Smooth muscle cell (in vitro differentiated cells): ENCODE measurements around the gene TPST1. TPM values are rescaled to one million over a fixed set of nuclear protein-coding genes. Genes with fewer than 3 reads are reported as not detected.
"Not testable (repeated sequence)": the region's sequence is repeated elsewhere in the genome, so short reads cannot be mapped to it uniquely, and the experiment has no call there.

Experiments used
- DNase-seq: peaks from one replicate; lab custom pipeline; 2025; ENCODE audit not compliant: unreplicated experiment; lab: John Stamatoyannopoulos, UW
- H2AFZ ChIP-seq: fragments of 200-600 bp; sonication (generic); 2 replicates; pipeline ENCODE4 v1.6.0; 2016; ENCODE audit warnings: antibody characterized with exemption, low read depth, mild to moderate bottlenecking
- H3F3A ChIP-seq: fragments of 200-600 bp; sonication (generic); 2 replicates; pipeline ENCODE4 v1.6.0; 2017; ENCODE audit warnings: antibody characterized with exemption, low read depth
- H3K27ac ChIP-seq: fragments of 200-600 bp; sonication (generic); 2 replicates; pipeline ENCODE4 v1.5.1; 2016; ENCODE audit warnings: low read depth, mild to moderate bottlenecking
- H3K27me3 ChIP-seq: fragments of 200-600 bp; sonication (generic); 2 replicates; pipeline ENCODE4 v1.6.1; 2016; ENCODE audit warnings: low read depth, mild to moderate bottlenecking
- H3K36me3 ChIP-seq: fragments of 200-600 bp; sonication (generic); 2 replicates; pipeline ENCODE4 v1.5.1; 2016; ENCODE audit warnings: low read depth
- H3K4me1 ChIP-seq: fragments of 200-600 bp; sonication (generic); 2 replicates; pipeline ENCODE4 v1.5.1; 2016; ENCODE audit warnings: low read depth
- H3K4me2 ChIP-seq: fragments of 200-600 bp; sonication (generic); 2 replicates; pipeline ENCODE4 v1.6.0; 2016; ENCODE audit warnings: mild to moderate bottlenecking
- H3K4me3 ChIP-seq: fragments of 200-600 bp; sonication (generic); 2 replicates; pipeline ENCODE4 v1.5.1; 2016; ENCODE audit warnings: mild to moderate bottlenecking
- H3K79me2 ChIP-seq: fragments of 200-600 bp; sonication (generic); 2 replicates; pipeline ENCODE4 v1.6.0; 2016; ENCODE audit warnings: low read depth, mild to moderate bottlenecking
- H3K9ac ChIP-seq: fragments of 200-600 bp; sonication (generic); 2 replicates; pipeline ENCODE4 v1.6.0; 2016; ENCODE audit warnings: low read depth
- H3K9me3 ChIP-seq: fragments of 200-600 bp; sonication (generic); replicated peaks from 2 replicates; pipeline ENCODE4 v1.5.1; 2016; ENCODE audit warnings: low read depth
- H4K20me1 ChIP-seq: fragments of 200-600 bp; sonication (generic); 2 replicates; pipeline ENCODE4 v1.6.0; 2016; ENCODE audit warnings: low read depth
- CTCF ChIP-seq: fragments of 200-600 bp; sonication (generic); IDR thresholded peaks from 2 replicates; pipeline ENCODE4 v1.5.1; 2017; ENCODE audit warnings: borderline replicate concordance, mild to moderate bottlenecking, antibody characterized with exemption; ENCODE audit not compliant: insufficient read depth, poor library complexity, severe bottlenecking
- WGBS: methylation state at CpG from one replicate; pipeline ENCODE4 v1.1.7; 2016; ENCODE audit warnings: low lambda C conversion rate; 5-methylcytosine and 5-hydroxymethylcytosine counted together
- polyA plus RNA-seq: library from polyadenylated mRNA; unstranded; fragments of >200 nt; fragmentation: Nextera tagmentation; extraction: Ambion mirVana; gene quantifications from 2 replicates; pipeline ENCODE4 v1.2.1, GENCODE V29; 2016
- total RNA-seq: library from RNA; depleted of rRNA; stranded (reverse); fragments of >200 nt; gene quantifications from 2 replicates; pipeline ENCODE4 v1.2.3, GENCODE V29; 2014

TPST1 gene
- total and polyA plus RNA-seq, 2 experiments from 2014 or later, result 133 to 139 TPM

GRCh38 chr7:66221442-66221841, 16.3 kb downstream of the TPST1 start:
- no peak for TF ChIP-seq CTCF

DNA sequence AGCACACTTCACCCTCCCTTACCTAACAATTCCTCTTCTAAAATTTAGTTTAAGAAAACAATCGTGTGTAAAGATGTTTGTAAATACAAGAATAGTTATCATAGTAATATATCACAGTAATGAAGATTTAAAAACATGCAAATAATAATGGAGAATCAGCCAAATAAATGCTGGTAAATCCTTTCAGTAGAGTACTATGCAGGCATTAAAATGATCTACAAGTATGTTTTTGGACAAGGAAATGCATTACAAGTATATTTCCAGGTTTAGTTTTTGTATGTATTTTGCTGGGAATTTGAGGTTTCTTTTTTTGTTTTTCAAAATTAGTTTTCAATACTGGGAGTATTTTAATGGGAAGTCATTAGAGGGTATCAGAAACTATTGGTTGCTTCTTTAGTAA, 22.7 kb downstream of the TPST1 start:
- Histone ChIP-seq H3K27ac (no peak overlapping the region), H3K4me2 (no peak overlapping the region), H3K79me2 (peaks cover 100% of the 10 kb centered on the region), H2AFZ (no peak overlapping the region), H3K36me3 (no peaks in the 10 kb centered on the region), H3K9ac (no peak overlapping the region), H4K20me1 (peaks cover 74% of the 10 kb centered on the region), H3K9me3 (no peaks in the 10 kb centered on the region), H3K4me1 (no peaks in the 10 kb centered on the region), H3K4me3 (no peak overlapping the region), H3K27me3 (no peaks in the 10 kb centered on the region), H3F3A (peaks cover 14% of the 10 kb centered on the region)
- DNase-seq, result no peak
- TF ChIP-seq CTCF, result no peak
- 93% methylated on average over 1 of the region's 1 CpG for WGBS

More at GRCh38 chr7:66221442-66221841, 16.3 kb downstream of the TPST1 start:
- H3K27me3 ChIP-seq, result no peaks in the 10 kb centered on the region
- peaks cover 100% of the 10 kb centered on the region for H3K79me2 ChIP-seq
- H3K4me1 ChIP-seq, result no peaks in the 10 kb centered on the region
- no peaks in the 10 kb centered on the region for H3K9me3 ChIP-seq
- H3K4me2 ChIP-seq, result peak overlapping the region; percentile 21
- peaks cover 99% of the 10 kb centered on the region for H4K20me1 ChIP-seq
- WGBS, result 91% methylated on average over 3 of the region's 3 CpGs
- peaks cover 8% of the 10 kb centered on the region for H3F3A ChIP-seq
- no peaks in the 10 kb centered on the region for H3K36me3 ChIP-seq
- no peak overlapping the region for H2AFZ ChIP-seq
- DNase-seq, result no peak
- H3K27ac ChIP-seq, result peak overlapping the region; percentile 5
- no peak overlapping the region for H3K9ac ChIP-seq
- no peak overlapping the region for H3K4me3 ChIP-seq

DNA sequence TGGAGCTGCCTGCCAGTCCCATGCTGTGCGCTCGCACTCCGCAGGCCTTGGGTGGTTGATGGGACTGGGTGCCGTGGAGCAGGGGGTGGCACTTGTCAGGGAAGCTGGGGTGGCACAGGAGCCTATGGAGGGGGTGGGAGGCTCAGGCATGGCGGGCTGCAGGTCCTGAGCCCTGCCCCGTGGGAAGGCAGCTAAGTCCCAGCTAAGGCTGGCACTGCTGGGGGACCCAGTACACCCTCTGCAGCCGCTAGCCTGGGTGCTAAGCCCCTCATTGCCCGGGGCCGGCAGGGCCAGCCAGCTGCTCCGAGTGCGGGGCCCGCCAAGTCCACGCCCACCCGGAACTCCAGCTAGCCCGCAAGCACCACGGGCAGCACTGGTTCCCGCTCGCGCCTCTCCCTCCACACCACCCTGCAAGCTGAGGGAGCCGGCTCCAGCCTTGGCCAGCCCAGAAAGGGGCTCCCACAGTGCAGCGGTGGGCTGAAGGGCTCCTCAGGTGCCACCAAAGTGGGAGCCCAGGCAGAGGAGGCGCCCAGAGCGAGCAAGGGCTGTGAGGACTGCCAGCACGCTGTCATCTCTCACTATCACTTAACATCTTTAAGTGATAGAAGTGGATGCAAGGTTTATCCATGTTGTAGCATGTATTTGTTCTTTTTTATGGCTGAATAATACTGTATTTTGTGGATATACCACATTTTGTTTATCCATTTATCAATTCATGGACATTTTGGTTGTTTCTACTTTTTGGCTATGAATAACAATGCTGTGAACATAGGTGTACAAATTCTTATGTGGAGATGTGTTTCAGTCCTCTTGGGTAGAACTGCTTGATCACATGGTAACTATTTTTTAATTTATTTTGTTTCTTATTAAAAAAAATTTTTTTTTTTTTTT, 26.4 kb downstream of the TPST1 start:
- H3K27ac ChIP-seq, H3K36me3 ChIP-seq, H3K9me3 ChIP-seq, DNase-seq, H3K9ac ChIP-seq, H3K4me1 ChIP-seq, H3K27me3 ChIP-seq, H3K4me2 ChIP-seq, H3K4me3 ChIP-seq, H2AFZ ChIP-seq: not testable (repeated sequence)
- peaks cover 67% of the 10 kb centered on the region for H4K20me1 ChIP-seq
- H3K79me2 ChIP-seq, result peaks cover 99% of the 10 kb centered on the region
- H3F3A ChIP-seq, result peaks cover 19% of the 10 kb centered on the region
- over 99% methylated on average over 24 of the region's 24 CpGs for WGBS

GRCh38 chr7:66233638-66234037, 28.5 kb downstream of the TPST1 start:
- Histone ChIP-seq H3K36me3 (no peaks in the 10 kb centered on the region), H3K4me1 (peaks cover 27% of the 10 kb centered on the region), H3K9ac (no peak overlapping the region), H4K20me1 (peaks cover 57% of the 10 kb centered on the region), H3K4me2 (no peak overlapping the region), H3F3A (peaks cover 36% of the 10 kb centered on the region), H2AFZ (no peak overlapping the region), H3K4me3 (no peak overlapping the region), H3K27ac (peak overlapping the region; percentile 39), H3K27me3 (no peaks in the 10 kb centered on the region), H3K79me2 (peaks cover 91% of the 10 kb centered on the region), H3K9me3 (no peaks in the 10 kb centered on the region)
- WGBS, result 83% methylated on average over 5 of the region's 5 CpGs
- DNase-seq, result no peak
- TF ChIP-seq CTCF, result no peak
